WTC11 (cell line): ENCODE measurements around the gene PSMD11.

ENCODE experiments used
- CTCF ChIP-seq: fragments of 200-600 bp; IDR thresholded peaks from 2 replicates; pipeline ENCODE4 v1.8.0; 2022; ENCODE audit warnings: antibody characterized with exemption
- ELF4 ChIP-seq: sonication (generic); formaldehyde crosslinking; IDR thresholded peaks from 2 replicates; pipeline ENCODE4 v1.8.1; 2022; ENCODE audit warnings: low read depth, mild to moderate bottlenecking, moderate library complexity, missing genetic modification reagents
- ESRRA ChIP-seq: sonication (generic); formaldehyde crosslinking; IDR thresholded peaks from 2 replicates; pipeline ENCODE4 v1.8.1; 2022; ENCODE audit warnings: mild to moderate bottlenecking, missing genetic modification reagents, borderline replicate concordance
- NR2C2 ChIP-seq: sonication (generic); formaldehyde crosslinking; IDR thresholded peaks from 2 replicates; pipeline ENCODE4 v1.8.0; 2022; ENCODE audit warnings: mild to moderate bottlenecking, missing genetic modification reagents
- STAT6 ChIP-seq: sonication (generic); formaldehyde crosslinking; conservative IDR thresholded peaks from 2 replicates; pipeline ENCODE4 v1.8.1; 2023; ENCODE audit warnings: mild to moderate bottlenecking, low read depth, missing genetic modification reagents, moderate library complexity
- TP53 ChIP-seq: sonication (generic); formaldehyde crosslinking; IDR thresholded peaks from 2 replicates; pipeline ENCODE4 v1.8.1; 2023; ENCODE audit warnings: mild to moderate bottlenecking, missing genetic modification reagents
- ZBTB43 ChIP-seq: sonication (generic); formaldehyde crosslinking; IDR thresholded peaks from 2 replicates; pipeline ENCODE4 v1.8.1; 2023; ENCODE audit warnings: mild to moderate bottlenecking, missing genetic modification reagents
- TF ChIP-seq, protein P1 (sequence below): sonication (generic); formaldehyde crosslinking; IDR thresholded peaks from 2 replicates; pipeline ENCODE4 v1.8.0; 2022; ENCODE audit warnings: mild to moderate bottlenecking, missing genetic modification reagents

DNA sequence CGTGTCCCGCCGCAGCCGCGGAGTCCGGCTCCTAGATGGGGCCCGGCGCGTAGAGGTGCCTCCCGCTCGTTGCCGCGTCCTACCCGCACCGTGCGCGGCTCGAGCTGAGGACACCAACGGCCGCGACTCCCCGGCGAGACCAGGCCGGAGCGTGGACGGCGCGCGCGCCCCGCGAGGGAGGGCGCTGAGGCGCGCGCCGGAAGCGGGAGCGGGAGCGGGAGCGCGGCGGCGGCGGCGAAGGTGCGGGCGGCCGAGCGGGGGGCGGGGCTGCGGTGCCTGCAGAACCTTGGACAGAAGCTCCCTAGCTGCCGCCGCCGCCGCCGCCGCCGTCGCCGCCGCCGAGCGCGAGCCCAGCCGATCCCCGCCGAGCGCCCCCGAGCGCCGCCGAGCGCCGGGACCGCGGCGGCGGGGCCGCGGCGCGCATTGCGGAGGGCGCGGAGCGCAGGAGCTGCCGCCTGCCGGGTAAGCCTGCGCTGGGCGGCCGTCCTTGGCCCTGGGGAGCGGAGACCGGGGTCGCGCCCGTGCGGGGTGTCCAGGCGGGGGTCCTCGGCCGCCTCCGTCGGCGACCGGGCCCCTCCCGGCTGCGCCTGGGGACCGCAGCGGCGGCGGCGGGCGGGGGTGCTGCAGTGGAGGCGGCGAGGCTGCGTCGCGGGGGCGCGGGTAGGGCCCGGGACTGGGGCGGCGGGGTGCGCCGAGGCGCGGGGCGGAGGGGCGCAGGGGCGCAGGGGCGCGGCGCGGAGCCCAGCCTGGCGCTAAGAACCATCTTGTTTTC lies 42.6 kb downstream of the PSMD11 start, which contains the start of gene CDK5R1:
- TF ChIP-seq CTCF = no peak
- no peak for TF ChIP-seq ESRRA
- no peak for TF ChIP-seq NR2C2 (CRISPR knock-in tag)
- TF ChIP-seq ELF4 (CRISPR knock-in tag) = no peak
- TF ChIP-seq TP53 (CRISPR knock-in tag) = peak; percentile 84; the same call in 1 of the 2 replicates
- TF ChIP-seq, protein P1, sequence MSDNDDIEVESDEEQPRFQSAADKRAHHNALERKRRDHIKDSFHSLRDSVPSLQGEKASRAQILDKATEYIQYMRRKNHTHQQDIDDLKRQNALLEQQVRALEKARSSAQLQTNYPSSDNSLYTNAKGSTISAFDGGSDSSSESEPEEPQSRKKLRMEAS (CRISPR knock-in tag) = no peak
- no peak for TF ChIP-seq ZBTB43 (CRISPR knock-in tag)
- TF ChIP-seq STAT6 (CRISPR knock-in tag) = no peak
